H1 (cell line): ENCODE results near the gene LIF. TPM values are rescaled to one million over a fixed set of nuclear protein-coding genes. Genes with fewer than 3 reads are reported as not detected.
A peak's percentile ranks its signal among the peaks of the same experiment; 100 is the strongest.

Experiments used
- CTCF ChIA-PET: fragments of 300-600 bp; sonication (Branson Sonifier 250); formaldehyde crosslinking; loops from one replicate; lab custom pipeline; 2021; ENCODE audit not compliant: partially characterized antibody; lab: Charles Lee
- POLR2A ChIA-PET: fragments of 300-600 bp; sonication (Branson Sonifier 250); formaldehyde crosslinking; loops from one replicate; lab custom pipeline; 2021; ENCODE audit warnings: inconsistent platforms; ENCODE audit not compliant: partially characterized antibody; lab: Charles Lee
- DNase-seq, 2 experiments: peaks; one replicate each; pipeline versions ENCODE4 v3.0.0 to v3.0.0-alpha.2; 2010 to 2022; ENCODE audit warnings: low spot score in 2 of 2, low read depth in 1 of 2, mixed read lengths in 1 of 2
- FAIRE-seq: peaks from 2 replicates; lab custom pipeline; 2011; peaks lifted over from hg19 to GRCh38; lab: Jason Lieb, UNC
- H2AFZ ChIP-seq: 2 replicates; pipeline ENCODE4 v1.8.1; 2012; ENCODE audit warnings: low read length, inconsistent platforms
- H2AK5ac ChIP-seq: 2 replicates; pipeline ENCODE4 v1.6.1; 2013; ENCODE audit warnings: low read depth, low read length
- H2BK120ac ChIP-seq: replicated peaks from 2 replicates; pipeline ENCODE3; 2013; ENCODE audit warnings: low read depth, low read length, inconsistent platforms
- H2BK12ac ChIP-seq: 2 replicates; pipeline ENCODE4 v1.6.1; 2013; ENCODE audit warnings: low read depth, low read length
- H2BK15ac ChIP-seq: 2 replicates; pipeline ENCODE4 v1.6.1; 2013; ENCODE audit warnings: low read length
- H2BK20ac ChIP-seq: 2 replicates; pipeline ENCODE4 v1.6.1; 2013; ENCODE audit warnings: low read length
- H2BK5ac ChIP-seq: 2 replicates; pipeline ENCODE4 v1.6.1; 2013; ENCODE audit warnings: low read depth, low read length
- H3K14ac ChIP-seq: 2 replicates; pipeline ENCODE4 v1.6.1; 2013; ENCODE audit warnings: inconsistent platforms; ENCODE audit not compliant: insufficient read length
- H3K18ac ChIP-seq: 2 replicates; pipeline ENCODE4 v1.6.1; 2013; ENCODE audit warnings: low read length; ENCODE audit errors: extremely low read depth
- H3K23ac ChIP-seq: 2 replicates; pipeline ENCODE4 v1.6.1; 2013; ENCODE audit warnings: inconsistent platforms; ENCODE audit not compliant: insufficient read length
- H3K23me2 ChIP-seq: 2 replicates; pipeline ENCODE4 v1.6.1; 2013; ENCODE audit warnings: low read depth, low read length
- H3K27ac ChIP-seq: 2 replicates; pipeline ENCODE4 v1.6.1; 2011; ENCODE audit warnings: low read depth, low read length, inconsistent platforms
- H3K27me3 ChIP-seq, 4 experiments: replicated peaks in 1 of 4; 1 replicate in 1 of 4; 2 replicates in 3 of 4; pipeline versions ENCODE4 v1.6.1 to v1.8.1; 2011 to 2013; ENCODE audit warnings: low read length in 3 of 4, mild to moderate bottlenecking in 3 of 4, inconsistent platforms in 2 of 4, mixed read lengths in 2 of 4, moderate library complexity in 1 of 4; ENCODE audit not compliant: control insufficient read depth in 3 of 4, insufficient read depth in 3 of 4; ENCODE audit errors: extremely low read depth in 1 of 4
- H3K36me3 ChIP-seq, 4 experiments: 2 replicates each; pipeline versions ENCODE4 v1.6.1 to v1.8.1; 2011 to 2013; ENCODE audit warnings: mild to moderate bottlenecking in 4 of 4, low read length in 3 of 4, moderate library complexity in 2 of 4, control low read depth in 1 of 4, inconsistent platforms in 1 of 4; ENCODE audit not compliant: insufficient read depth in 4 of 4, control insufficient read depth in 2 of 4
- H3K4ac ChIP-seq: replicated peaks from 2 replicates; pipeline ENCODE3; 2013; ENCODE audit warnings: low read length, low read depth, mixed read lengths, inconsistent platforms; ENCODE audit not compliant: insufficient read length
- H3K4me1 ChIP-seq, 4 experiments: replicated peaks in 1 of 4; 1 replicate in 1 of 4; 2 replicates in 3 of 4; pipeline versions ENCODE4 v1.6.1 to v1.8.1; 2011 to 2013; ENCODE audit warnings: low read length in 3 of 4, inconsistent platforms in 2 of 4, mixed read lengths in 1 of 4; ENCODE audit not compliant: insufficient read depth in 4 of 4, control insufficient read depth in 3 of 4
- H3K4me2 ChIP-seq, 2 experiments: 2 replicates each; pipeline versions ENCODE4 v1.6.1 to v1.8.1; 2011 to 2013; ENCODE audit warnings: low read depth in 2 of 2, low read length in 2 of 2, control low read depth in 1 of 2, inconsistent platforms in 1 of 2, mild to moderate bottlenecking in 1 of 2; ENCODE audit not compliant: insufficient read depth in 1 of 2
- H3K4me3 ChIP-seq, 4 experiments: fragments of 200-600, 300-600 bp in 1 of 4; sonication (generic), shearing (Covaris generic), sonication (Bioruptor Twin) in 1 of 4; 2 replicates each; pipeline versions ENCODE4 v1.5.1 to v1.8.1; 2011 to 2016; ENCODE audit warnings: low read length in 4 of 4, low read depth in 3 of 4, control low read depth in 2 of 4, inconsistent platforms in 2 of 4, mild to moderate bottlenecking in 2 of 4, mixed read lengths in 1 of 4, moderate library complexity in 1 of 4; ENCODE audit not compliant: insufficient read depth in 2 of 4; ENCODE audit errors: extremely low read depth in 1 of 4
- H3K56ac ChIP-seq: replicated peaks from 2 replicates; pipeline ENCODE3; 2013; ENCODE audit warnings: low read depth, mild to moderate bottlenecking, mixed read lengths, low read length, inconsistent platforms; ENCODE audit not compliant: insufficient read length
- H3K79me1 ChIP-seq: 2 replicates; pipeline ENCODE4 v1.6.1; 2013; ENCODE audit warnings: low read depth, low read length, control low read depth
- H3K79me2 ChIP-seq, 2 experiments: 2 replicates each; pipeline versions ENCODE4 v1.6.1 to v1.8.1; 2012 to 2013; ENCODE audit warnings: low read length in 2 of 2, mild to moderate bottlenecking in 2 of 2, inconsistent platforms in 1 of 2; ENCODE audit not compliant: insufficient read depth in 2 of 2, control insufficient read depth in 1 of 2
- H3K9ac ChIP-seq, 4 experiments: replicated peaks in 1 of 4; 1 replicate in 1 of 4; 2 replicates in 3 of 4; pipeline versions ENCODE4 v1.6.1 to v1.8.1; 2011 to 2013; ENCODE audit warnings: low read depth in 3 of 4, low read length in 3 of 4, control low read depth in 2 of 4, mild to moderate bottlenecking in 2 of 4, moderate library complexity in 2 of 4, inconsistent platforms in 1 of 4; ENCODE audit errors: extremely low read depth in 1 of 4
- H3K9me3 ChIP-seq, 2 experiments: 2 replicates each; pipeline versions ENCODE4 v1.6.1 to v1.8.1; 2012 to 2013; ENCODE audit warnings: mild to moderate bottlenecking in 2 of 2, moderate library complexity in 2 of 2, control low read depth in 1 of 2, inconsistent platforms in 1 of 2, low read depth in 1 of 2, low read length in 1 of 2, mixed read lengths in 1 of 2; ENCODE audit not compliant: insufficient read depth in 2 of 2
- H4K20me1 ChIP-seq, 2 experiments: replicated peaks in 1 of 2; 2 replicates each; pipeline versions ENCODE3 to v1.8.1; 2011 to 2013; ENCODE audit warnings: inconsistent platforms in 2 of 2, low read length in 2 of 2, mild to moderate bottlenecking in 1 of 2; ENCODE audit not compliant: insufficient read depth in 2 of 2, control insufficient read depth in 1 of 2
- H4K5ac ChIP-seq: 2 replicates; pipeline ENCODE4 v1.6.1; 2013; ENCODE audit warnings: low read length, low read depth, mixed read lengths, inconsistent platforms; ENCODE audit not compliant: insufficient read length
- H4K8ac ChIP-seq: 2 replicates; pipeline ENCODE4 v1.8.0; 2013; ENCODE audit warnings: mild to moderate bottlenecking, moderate library complexity, low read length, inconsistent platforms; ENCODE audit not compliant: insufficient read depth; ENCODE audit errors: extremely low read depth
- H4K91ac ChIP-seq: replicated peaks from 2 replicates; pipeline ENCODE3; 2013; ENCODE audit warnings: low read length, mixed read lengths, inconsistent platforms; ENCODE audit not compliant: insufficient read length
- BRCA1 ChIP-seq: IDR thresholded peaks from 2 replicates; pipeline ENCODE4 v1.6.1; 2012; ENCODE audit warnings: low read depth, low read length, improper control_type of control experiment
- CHD2 ChIP-seq: IDR thresholded peaks from 2 replicates; pipeline ENCODE4 v1.6.1; 2012; ENCODE audit warnings: low read length, improper control_type of control experiment
- EGR1 ChIP-seq: IDR thresholded peaks from 2 replicates; pipeline ENCODE4 v1.6.1; 2011; ENCODE audit warnings: low read depth, low read length, borderline replicate concordance
- FOSL1 ChIP-seq: IDR thresholded peaks from 2 replicates; pipeline ENCODE4 v1.6.1; 2011; ENCODE audit warnings: mild to moderate bottlenecking, low read depth, low read length, moderate library complexity; ENCODE audit not compliant: insufficient read depth
- JUN ChIP-seq: IDR thresholded peaks from 2 replicates; pipeline ENCODE4 v1.6.1; 2011; ENCODE audit warnings: low read depth, mild to moderate bottlenecking, improper control_type of control experiment, low read length
- JUND ChIP-seq: IDR thresholded peaks from 2 replicates; pipeline ENCODE4 v1.6.1; 2011; ENCODE audit warnings: mild to moderate bottlenecking, improper control_type of control experiment, low read length
- KDM5A ChIP-seq: fragments of 200-600 bp; IDR thresholded peaks from 2 replicates; pipeline ENCODE4 v1.7.1; 2012; ENCODE audit warnings: mild to moderate bottlenecking, low read length, inconsistent platforms, mixed read lengths
- POLR2A ChIP-seq, 2 experiments: IDR thresholded peaks; 1 replicate in 1 of 2; 2 replicates in 1 of 2; pipeline ENCODE4 v1.6.1; 2011; ENCODE audit warnings: low read depth in 2 of 2, low read length in 2 of 2, mild to moderate bottlenecking in 2 of 2; ENCODE audit errors: control extremely low read depth in 1 of 2
- POLR2AphosphoS5 ChIP-seq: IDR thresholded peaks from 2 replicates; pipeline ENCODE4 v1.6.1; 2011; ENCODE audit warnings: low read depth, low read length
- POU5F1 ChIP-seq: IDR thresholded peaks from 2 replicates; pipeline ENCODE4 v1.6.1; 2011; ENCODE audit warnings: low read depth, mild to moderate bottlenecking, low read length, moderate library complexity
- RFX5 ChIP-seq: IDR thresholded peaks from 2 replicates; pipeline ENCODE4 v1.6.1; 2011; ENCODE audit warnings: low read depth, low read length, improper control_type of control experiment, borderline replicate concordance
- RNF2 ChIP-seq: fragments of 200-900, 300-1000 bp; sonication (generic); IDR thresholded peaks from 2 replicates; pipeline ENCODE4 v1.7.1; 2016; ENCODE audit warnings: borderline replicate concordance, low read depth, mild to moderate bottlenecking, antibody characterized with exemption, low read length; ENCODE audit not compliant: poor library complexity, severe bottlenecking; ENCODE audit errors: missing control alignments
- SIRT6 ChIP-seq: IDR thresholded peaks from one replicate; pipeline ENCODE4 v1.7.1; 2012; ENCODE audit warnings: low read length, inconsistent platforms
- SP4 ChIP-seq: IDR thresholded peaks from 2 replicates; pipeline ENCODE4 v1.6.1; 2012; ENCODE audit warnings: low read length, inconsistent platforms
- TEAD4 ChIP-seq: IDR thresholded peaks from 2 replicates; pipeline ENCODE4 v1.6.1; 2012; ENCODE audit warnings: low read depth, low read length, inconsistent platforms, mixed read lengths
- WGBS, 2 experiments: shearing (Covaris generic) in 1 of 2; methylation state at CpG; one replicate each; pipeline versions ENCODE4 v1.1.6 to v1.1.7; 2013 to 2015; ENCODE audit warnings: low lambda C conversion rate in 2 of 2, mixed read lengths in 2 of 2, inconsistent platforms in 1 of 2, low coverage in 1 of 2, missing lambda C conversion rate in 1 of 2; ENCODE audit not compliant: insufficient replicate concordance in 2 of 2, insufficient coverage in 1 of 2, insufficient read length in 1 of 2; ENCODE audit errors: extremely low coverage in 1 of 2, missing lambda C conversion rate in 1 of 2; 5-methylcytosine and 5-hydroxymethylcytosine counted together
- polyA plus RNA-seq, 7 experiments: library from polyadenylated mRNA; depleted of rRNA in 3 of 7; stranded (reverse) in 5 of 7; unstranded in 2 of 7; fragments of >200 nt in 5 of 7; fragments of 200-250 nt in 2 of 7; gene quantifications; 1 replicate in 5 of 7; 2 replicates in 1 of 7; 4 replicates in 1 of 7; pipeline versions ENCODE4 v1.2.1 to v1.2.3, GENCODE V29; 2011 to 2013; ENCODE audit warnings: missing spikeins in 2 of 7, mixed read lengths in 2 of 7
- total RNA-seq: library from RNA; stranded (reverse); fragmentation: NEBNext Ultra II Directional; extraction: Animal tissue kit (Norgen Biotek cat#: 25700); gene quantifications from 2 replicates; pipeline ENCODE4 v1.2.1, GENCODE V29; 2021

Gene LIF
- total and polyA plus RNA-seq, 2 of the 8 experiments (the other 6 are each of a cell fraction or from before 2014, with no cell fraction given) = 3.3 to 3.5 TPM

GRCh38 chr22:30250661-30251267 is 4.2 kb upstream of the LIF start:
- ChIA-PET CTCF (interaction anchor here (0.9 to 2.1 kb wide), 9 partner anchors 13 to 143 kb away, joined by 3 to 8 read pairs (median 3); no protein-coding TSS in a partner anchor), POLR2A (interaction anchor here (1.0 to 2.4 kb wide), 2 partner anchors 10 to 12 kb away, joined by 3 to 7 read pairs; no protein-coding TSS in a partner anchor)
- Histone ChIP-seq H2BK120ac (no peak overlapping the region), H3K18ac (no peak overlapping the region), H3K27ac (no peak overlapping the region), H3K4me2 (no peak overlapping the region), H3K14ac (no peak overlapping the region), H4K8ac (no peak overlapping the region; the same call in 1 of the 2 replicates), H4K5ac (no peak overlapping the region), H2AFZ (no peak overlapping the region), H3K9ac (no peak overlapping the region), H3K23me2 (peaks cover 9% of the 10 kb centered on the region; the same call in 1 of the 2 replicates), H3K4me1 (peaks cover 4 to 18% (median 11%) of the 10 kb centered on the region in 4 experiments), H3K4ac (peak overlapping the region; percentile 15), H3K56ac (no peak overlapping the region), H4K20me1 (peaks cover 0 to 2% of the 10 kb centered on the region in 2 experiments), H2AK5ac (peak overlapping the region; percentile 65; the same call in 1 of the 2 replicates), H3K36me3 (no peaks in the 10 kb centered on the region), H2BK20ac (no peak overlapping the region), H2BK15ac (no peak overlapping the region), H2BK5ac (no peak overlapping the region), H2BK12ac (0 out of 2 replicates have a peak overlapping the region, but pooled peaks have one; percentile 17), H3K9me3 (no peaks in the 10 kb centered on the region), H4K91ac (peak overlapping the region; percentile 29), H3K79me2 (no peaks in the 10 kb centered on the region), H3K23ac (no peak overlapping the region), H3K79me1 (no peaks in the 10 kb centered on the region), H3K27me3 (no peaks in the 10 kb centered on the region; a peak in 2 of 7 replicates), H3K4me3 (no peak overlapping the region)
- FAIRE-seq (no peak), DNase-seq (no peak)
- WGBS, 2 experiments = 73% methylated on average over 7 of the region's 12 CpGs; no CpG with 5 or more reads in 1 of the 2 experiments
- TF ChIP-seq KDM5A (no peak), SP4 (no peak), POLR2A (IDR thresholded peaks at IDR 0.05; ENCODE audit: control extremely low read depth in 1 of 2, low read depth in 2 of 2, low read length in 2 of 2) (no peak), TEAD4 (no peak), CHD2 (no peak), BRCA1 (no peak), SIRT6 (no peak), JUND (no peak), RNF2 (no peak), FOSL1 (no peak), EGR1 (no peak), JUN (no peak), POU5F1 (no peak), RFX5 (no peak), POLR2AphosphoS5 (no peak)
